ENCODE results near the gene MAP6. TPM values are rescaled to one million over a fixed set of nuclear protein-coding genes. Genes with fewer than 3 reads are reported as not detected.

Gene MAP6
- total RNA-seq, 1 donor from 2014 or later = 3.3 TPM

DNA sequence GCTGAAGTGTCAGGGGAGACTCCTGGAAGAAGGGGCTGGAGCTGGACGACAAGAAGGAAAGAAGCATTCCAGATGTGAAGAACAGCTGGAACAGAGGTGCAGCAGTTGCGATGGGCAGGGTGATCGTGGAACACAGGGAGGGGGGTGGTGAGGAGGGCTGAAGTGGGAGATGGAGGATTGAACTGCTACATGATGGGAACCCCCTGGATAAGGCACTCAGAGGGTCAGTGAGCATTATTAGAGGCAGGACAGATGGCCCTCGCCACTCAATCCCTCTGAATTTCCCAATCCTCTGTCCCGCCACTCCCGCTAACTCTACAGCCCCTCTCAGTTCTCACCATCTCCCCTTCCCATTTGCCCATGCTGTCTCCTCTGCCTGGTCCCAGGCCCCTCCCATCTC is 92.8 kb downstream of the MAP6 start:
- TF ChIP-seq, protein P1, sequence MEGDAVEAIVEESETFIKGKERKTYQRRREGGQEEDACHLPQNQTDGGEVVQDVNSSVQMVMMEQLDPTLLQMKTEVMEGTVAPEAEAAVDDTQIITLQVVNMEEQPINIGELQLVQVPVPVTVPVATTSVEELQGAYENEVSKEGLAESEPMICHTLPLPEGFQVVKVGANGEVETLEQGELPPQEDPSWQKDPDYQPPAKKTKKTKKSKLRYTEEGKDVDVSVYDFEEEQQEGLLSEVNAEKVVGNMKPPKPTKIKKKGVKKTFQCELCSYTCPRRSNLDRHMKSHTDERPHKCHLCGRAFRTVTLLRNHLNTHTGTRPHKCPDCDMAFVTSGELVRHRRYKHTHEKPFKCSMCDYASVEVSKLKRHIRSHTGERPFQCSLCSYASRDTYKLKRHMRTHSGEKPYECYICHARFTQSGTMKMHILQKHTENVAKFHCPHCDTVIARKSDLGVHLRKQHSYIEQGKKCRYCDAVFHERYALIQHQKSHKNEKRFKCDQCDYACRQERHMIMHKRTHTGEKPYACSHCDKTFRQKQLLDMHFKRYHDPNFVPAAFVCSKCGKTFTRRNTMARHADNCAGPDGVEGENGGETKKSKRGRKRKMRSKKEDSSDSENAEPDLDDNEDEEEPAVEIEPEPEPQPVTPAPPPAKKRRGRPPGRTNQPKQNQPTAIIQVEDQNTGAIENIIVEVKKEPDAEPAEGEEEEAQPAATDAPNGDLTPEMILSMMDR (IDR thresholded peaks at IDR 0.05; ENCODE audit: insufficient read depth, low read length, poor library complexity, severe bottlenecking) = no peak
- DNase-seq (ENCODE audit: low read depth) = no peak
- no peaks in the 10 kb centered on the region for H3K36me3 ChIP-seq (ENCODE audit: control insufficient read depth, insufficient read depth, low read length)

DNA sequence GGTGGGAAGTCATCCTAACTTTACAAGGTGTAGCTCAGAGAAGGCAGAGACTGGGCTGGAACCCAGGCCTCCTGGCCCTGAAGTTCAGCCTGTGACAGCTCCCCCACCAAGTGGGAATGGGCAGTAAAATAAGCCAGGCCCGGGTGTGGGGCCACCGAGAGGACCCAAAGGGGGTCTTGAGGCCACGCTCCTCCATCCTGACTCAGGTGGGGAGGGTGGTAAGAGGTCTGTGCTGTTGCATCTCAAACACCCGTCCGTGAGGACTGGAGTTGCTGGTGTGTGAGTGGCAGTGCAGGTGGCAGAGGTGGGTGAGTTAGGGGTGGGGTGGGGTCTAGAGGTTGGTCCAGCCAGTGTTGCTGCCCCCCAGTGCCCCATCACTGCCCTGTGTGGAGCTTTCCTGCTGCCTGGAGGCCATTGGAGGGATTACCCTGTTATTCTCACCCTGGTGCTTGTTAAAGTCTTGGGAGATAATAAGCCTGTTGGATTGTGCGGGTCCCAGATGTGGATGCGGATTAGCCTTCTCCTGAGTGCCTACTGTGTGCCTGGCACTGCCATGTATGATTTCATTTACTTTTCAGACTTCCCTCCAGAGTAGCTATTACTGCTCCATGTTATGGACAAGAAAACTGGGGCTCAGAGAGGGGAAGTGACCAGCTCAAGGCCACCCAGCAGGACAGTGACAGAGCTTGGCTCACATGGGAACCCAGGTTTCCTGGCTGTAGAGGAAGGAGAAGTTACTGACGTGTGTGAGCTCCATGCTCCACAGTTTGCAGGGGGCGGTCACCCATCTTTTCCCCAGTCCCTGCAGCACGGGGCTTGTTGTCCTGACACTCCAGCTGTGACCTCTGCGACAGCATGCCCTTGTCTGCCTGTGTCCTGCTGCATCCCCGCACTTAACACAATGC is 93.9 kb downstream of the MAP6 start:
- no peaks in the 10 kb centered on the region for H3K27me3 ChIP-seq (ENCODE audit: control insufficient read depth, insufficient read depth, low read length)
- H3K36me3 ChIP-seq (ENCODE audit: control insufficient read depth, insufficient read depth, low read length) = no peaks in the 10 kb centered on the region
- no peak overlapping the region for H3K4me3 ChIP-seq (ENCODE audit: low read depth, low read length)
- DNase-seq (ENCODE audit: low read depth) = no peak
- TF ChIP-seq, protein P1 (IDR thresholded peaks at IDR 0.05; ENCODE audit: insufficient read depth, low read length, poor library complexity, severe bottlenecking) = no peak

More for the DNA sequence above, 92.8 kb downstream of the MAP6 start:
- Histone ChIP-seq H3K27me3 (ENCODE audit: control insufficient read depth, insufficient read depth, low read length) (no peaks in the 10 kb centered on the region), H3K4me3 (ENCODE audit: low read depth, low read length) (no peak overlapping the region)

DNA sequence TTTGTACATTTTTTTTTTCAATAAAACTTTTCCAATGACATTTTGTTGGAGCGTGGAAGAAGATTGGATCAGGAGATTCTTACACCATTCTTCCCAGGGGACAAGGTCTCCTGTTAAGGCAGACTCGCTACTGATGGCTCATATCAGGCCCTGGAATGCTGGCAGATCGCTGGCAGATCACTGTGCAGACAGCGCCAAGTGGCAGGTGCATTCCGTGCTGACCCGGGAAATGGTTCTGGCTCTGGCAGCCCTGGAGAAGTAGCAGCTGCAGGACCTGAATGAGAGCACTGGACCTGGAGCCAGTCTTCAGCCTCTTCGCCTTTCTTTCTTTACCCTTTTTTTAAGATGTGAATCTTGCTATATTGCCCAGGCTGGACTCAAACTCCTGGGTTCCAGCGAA is 96.1 kb downstream of the MAP6 start:
- TF ChIP-seq, protein P1 (IDR thresholded peaks at IDR 0.05; ENCODE audit: insufficient read depth, low read length, poor library complexity, severe bottlenecking) = no peak
- no peak for DNase-seq (ENCODE audit: low read depth)
- no peaks in the 10 kb centered on the region for H3K36me3 ChIP-seq (ENCODE audit: control insufficient read depth, insufficient read depth, low read length)

DNA sequence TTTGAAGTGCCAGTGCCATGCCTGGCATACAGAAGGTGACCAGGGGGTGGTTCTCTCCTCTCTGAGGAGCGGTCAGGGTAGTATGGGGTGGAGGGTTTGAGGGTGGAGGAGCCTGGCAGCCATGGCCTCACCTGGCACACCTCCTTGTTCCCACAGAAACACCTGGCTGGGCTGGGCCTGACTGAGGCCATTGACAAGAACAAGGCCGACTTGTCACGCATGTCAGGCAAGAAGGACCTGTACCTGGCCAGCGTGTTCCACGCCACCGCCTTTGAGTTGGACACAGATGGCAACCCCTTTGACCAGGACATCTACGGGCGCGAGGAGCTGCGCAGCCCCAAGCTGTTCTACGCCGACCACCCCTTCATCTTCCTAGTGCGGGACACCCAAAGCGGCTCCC is 97.2 kb downstream of the MAP6 start:
- TF ChIP-seq, protein P1 (IDR thresholded peaks at IDR 0.05; ENCODE audit: insufficient read depth, low read length, poor library complexity, severe bottlenecking) = no peak
- Histone ChIP-seq H3K4me3 (ENCODE audit: low read depth, low read length) (no peak overlapping the region), H3K27me3 (ENCODE audit: control insufficient read depth, insufficient read depth, low read length) (no peaks in the 10 kb centered on the region), H3K36me3 (ENCODE audit: control insufficient read depth, insufficient read depth, low read length) (no peaks in the 10 kb centered on the region)
- no peak for DNase-seq (ENCODE audit: low read depth)

More for the DNA sequence above, 96.1 kb downstream of the MAP6 start:
- Histone ChIP-seq H3K27me3 (ENCODE audit: control insufficient read depth, insufficient read depth, low read length) (no peaks in the 10 kb centered on the region), H3K4me3 (ENCODE audit: low read depth, low read length) (no peak overlapping the region)

DNA sequence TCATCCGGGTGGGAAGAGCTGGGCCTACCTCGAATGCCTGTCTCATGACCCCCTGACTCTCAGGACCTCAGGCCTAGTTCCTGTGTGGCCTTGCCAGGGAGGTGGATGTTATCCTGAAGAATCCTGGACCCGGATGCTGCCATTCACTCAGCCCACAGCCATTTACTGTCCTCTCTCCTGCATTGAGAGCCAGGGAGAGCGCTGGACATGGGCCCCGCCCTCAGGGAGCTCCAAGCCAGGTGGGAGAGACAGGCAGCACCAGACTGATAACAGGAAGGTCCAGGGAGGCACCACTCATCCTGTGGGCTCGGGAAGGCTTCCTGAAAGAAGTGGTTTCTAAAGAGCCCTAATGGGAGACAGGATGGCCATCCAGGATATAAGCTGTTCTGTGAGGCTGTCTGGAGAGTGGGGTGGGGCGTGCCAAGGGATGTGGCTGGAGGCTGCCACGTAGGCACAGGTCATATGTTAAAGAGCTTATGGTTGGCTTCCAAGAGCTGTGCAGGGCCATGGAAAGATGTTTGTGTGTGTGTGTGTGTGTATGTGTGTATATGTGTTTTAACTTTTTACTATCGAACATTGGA is 98.2 kb downstream of the MAP6 start:
- Histone ChIP-seq H3K27me3 (ENCODE audit: control insufficient read depth, insufficient read depth, low read length) (no peaks in the 10 kb centered on the region), H3K36me3 (ENCODE audit: control insufficient read depth, insufficient read depth, low read length) (no peaks in the 10 kb centered on the region), H3K4me3 (ENCODE audit: low read depth, low read length) (no peak overlapping the region)
- TF ChIP-seq, protein P1 (IDR thresholded peaks at IDR 0.05; ENCODE audit: insufficient read depth, low read length, poor library complexity, severe bottlenecking) = no peak
- DNase-seq (ENCODE audit: low read depth) = no peak

Data from kidney epithelial cell (primary cell).